ENCODE data around the gene DCAF8.

Gene DCAF8

GRCh38 chr1:160261556-160261892 is 825 bp downstream of the DCAF8 start:
- peak; percentile 78 for DNase-seq

- no peak for DNase-seq
Observed at GRCh38 chr1:160260406-160261382, 1.7 kb downstream of the DCAF8 start.

- DNase-seq: no peak
Observed at GRCh38 chr1:160258177-160258798, 4.1 kb downstream of the DCAF8 start.

GRCh38 chr1:160257411-160258015 is 4.8 kb downstream of the DCAF8 start:
- DNase-seq: no peak

GRCh38 chr1:160256396-160257046 is 5.8 kb downstream of the DCAF8 start:
- DNase-seq: no peak

GRCh38 chr1:160255781-160256300 is 6.5 kb downstream of the DCAF8 start:
- no peak for DNase-seq

- DNase-seq: peak; percentile 60
Observed at GRCh38 chr1:160251687-160252526, 10.4 kb downstream of the DCAF8 start.

- DNase-seq: no peak
Observed at GRCh38 chr1:160251011-160251410, 11.3 kb downstream of the DCAF8 start.

GRCh38 chr1:160247053-160247452 is 15.3 kb downstream of the DCAF8 start:
- no peak for DNase-seq

GRCh38 chr1:160245434-160245833 is 16.9 kb downstream of the DCAF8 start:
- DNase-seq: no peak

GRCh38 chr1:160244209-160244608 is 18.1 kb downstream of the DCAF8 start:
- no peak for DNase-seq

GRCh38 chr1:160243767-160244166 is 18.6 kb downstream of the DCAF8 start:
- DNase-seq: no peak

GRCh38 chr1:160239582-160240299 is 22.6 kb downstream of the DCAF8 start:
- no peak for DNase-seq

GRCh38 chr1:160238408-160238807 is 23.9 kb downstream of the DCAF8 start:
- no peak for DNase-seq

- DNase-seq: no peak
Observed at GRCh38 chr1:160237558-160237957, 24.8 kb downstream of the DCAF8 start.

GRCh38 chr1:160236806-160237205 is 25.5 kb downstream of the DCAF8 start:
- DNase-seq: no peak

- no peak for DNase-seq
Observed at GRCh38 chr1:160232911-160233310, 29.4 kb downstream of the DCAF8 start.

GRCh38 chr1:160228431-160228830 is 33.9 kb downstream of the DCAF8 start:
- DNase-seq: no peak

- no peak for DNase-seq
Observed at GRCh38 chr1:160227561-160227960, 34.8 kb downstream of the DCAF8 start.

- no peak for DNase-seq
Observed at GRCh38 chr1:160227034-160227433, 35.3 kb downstream of the DCAF8 start.

- DNase-seq: no peak
Observed at GRCh38 chr1:160226623-160227022, 35.7 kb downstream of the DCAF8 start.

Measured in CD4-positive, alpha-beta T cell treated with Interferon gamma for 1 hour (primary cell).